HPDE6-E6E7 (cell line): ENCODE data around the gene NFE2.
"Not testable (repeated sequence)": the region's sequence is repeated elsewhere in the genome, so short reads cannot be mapped to it uniquely, and the experiment has no call there.

Experiments used
- DNase-seq: peaks from one replicate; pipeline ENCODE4 v3.0.0; 2011; ENCODE audit warnings: missing footprints; ENCODE audit errors: extremely low spot score

Gene NFE2

GRCh38 chr12:54300732-54301427 lies at the start of gene NFE2:
Gene NFE2 (minus strand): TSS chr12:54301015. CDS start chr12:54295248, 5,767 bp downstream.
- no peak for DNase-seq

DNA sequence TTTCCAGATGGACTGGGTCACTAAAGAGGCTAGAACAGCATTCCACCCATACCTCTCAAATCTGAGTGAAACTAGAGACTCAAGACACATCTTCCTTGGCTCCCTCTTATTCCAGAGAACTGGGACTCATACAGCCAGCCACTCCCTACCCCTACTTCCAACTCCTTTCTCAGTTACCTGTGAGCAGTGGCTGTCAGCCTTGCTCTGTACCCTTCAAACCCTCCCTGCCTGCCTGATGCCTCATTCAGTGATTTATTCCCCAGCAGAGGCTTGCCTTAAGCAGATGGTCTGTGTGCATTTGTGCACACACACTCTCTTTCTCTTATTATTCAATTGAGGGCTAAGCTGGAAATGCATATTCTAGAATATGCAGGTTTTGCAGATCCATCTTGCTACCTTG lies 48.9 kb upstream of the NFE2 start:
- DNase-seq = no peak

GRCh38 chr12:54349036-54349435 lies 48.2 kb upstream of the NFE2 start:
- DNase-seq = no peak

DNA sequence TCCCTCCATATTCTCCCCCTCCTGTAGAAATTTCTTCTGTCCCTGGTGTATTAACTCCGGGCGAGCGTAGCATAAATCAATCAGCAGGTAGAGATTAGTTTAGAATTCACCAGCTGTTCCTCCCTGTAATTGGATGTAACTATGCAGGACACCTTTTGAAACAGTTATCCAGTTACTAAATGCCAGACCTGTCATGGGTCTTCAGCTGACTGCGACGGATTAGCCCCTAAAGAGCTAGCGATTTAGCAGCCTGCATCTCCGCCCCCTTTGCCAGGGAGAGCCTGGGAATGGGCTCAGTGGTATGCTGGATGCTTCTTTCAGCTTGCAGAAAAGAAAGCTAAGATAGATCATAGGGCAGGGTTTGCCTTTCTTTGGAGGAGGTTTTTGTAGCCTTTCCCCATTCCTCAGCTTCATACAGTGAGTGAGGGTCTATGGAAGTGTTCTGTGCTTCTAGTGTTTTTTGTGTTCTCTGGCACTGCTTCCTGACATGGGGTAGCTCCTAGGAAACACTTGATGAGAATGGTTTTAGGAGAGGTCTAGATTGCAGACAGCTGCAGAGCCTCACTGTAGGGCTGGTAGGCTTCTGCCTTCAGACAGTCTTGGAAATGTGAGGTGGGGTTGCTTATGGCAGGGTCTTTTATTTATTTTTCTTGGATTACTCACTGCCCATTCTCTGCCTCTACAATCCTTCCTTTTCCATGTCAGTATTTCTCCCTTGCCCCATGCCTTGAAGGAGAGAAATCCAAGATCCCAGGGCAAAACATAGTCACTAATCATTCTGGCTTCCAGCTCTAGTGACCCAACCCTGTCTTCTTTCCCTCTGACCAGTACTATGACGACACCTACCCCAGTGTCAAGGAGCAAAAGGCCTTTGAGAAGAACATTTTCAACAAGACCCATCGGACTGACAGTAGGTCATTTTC lies 40.8 kb upstream of the NFE2 start:
- DNase-seq = no peak

GRCh38 chr12:54340846-54341245 lies 40.0 kb upstream of the NFE2 start:
- no peak for DNase-seq

DNA sequence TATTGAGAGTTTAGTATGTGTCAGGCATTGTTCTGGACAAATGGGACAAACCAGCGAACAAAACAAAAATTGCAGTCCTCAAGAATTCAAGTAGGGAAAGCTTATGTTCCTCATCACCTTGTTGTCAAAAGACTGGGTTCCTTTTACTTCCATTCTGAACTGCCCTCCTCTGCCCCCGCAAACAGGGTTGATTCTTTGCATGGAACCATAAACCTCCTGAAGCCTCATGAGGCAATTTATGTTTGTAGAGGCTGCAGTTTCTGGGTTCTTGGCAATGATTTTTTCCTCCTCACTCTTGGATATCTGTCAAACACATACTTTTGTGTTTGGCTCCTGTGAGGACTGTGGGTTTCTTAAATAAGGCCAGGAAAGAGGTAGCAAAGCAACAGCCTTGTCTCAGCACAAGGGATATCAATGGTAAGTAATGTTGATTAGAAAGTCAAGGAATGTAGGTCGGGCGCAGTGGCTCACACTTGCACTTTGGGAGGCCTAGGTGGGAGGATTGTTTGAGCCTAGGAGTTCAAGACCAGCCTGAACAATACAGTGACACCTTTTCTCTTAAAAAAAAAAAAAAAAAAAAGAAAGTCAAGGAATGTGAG lies 38.0 kb upstream of the NFE2 start:
- DNase-seq = no peak

DNA sequence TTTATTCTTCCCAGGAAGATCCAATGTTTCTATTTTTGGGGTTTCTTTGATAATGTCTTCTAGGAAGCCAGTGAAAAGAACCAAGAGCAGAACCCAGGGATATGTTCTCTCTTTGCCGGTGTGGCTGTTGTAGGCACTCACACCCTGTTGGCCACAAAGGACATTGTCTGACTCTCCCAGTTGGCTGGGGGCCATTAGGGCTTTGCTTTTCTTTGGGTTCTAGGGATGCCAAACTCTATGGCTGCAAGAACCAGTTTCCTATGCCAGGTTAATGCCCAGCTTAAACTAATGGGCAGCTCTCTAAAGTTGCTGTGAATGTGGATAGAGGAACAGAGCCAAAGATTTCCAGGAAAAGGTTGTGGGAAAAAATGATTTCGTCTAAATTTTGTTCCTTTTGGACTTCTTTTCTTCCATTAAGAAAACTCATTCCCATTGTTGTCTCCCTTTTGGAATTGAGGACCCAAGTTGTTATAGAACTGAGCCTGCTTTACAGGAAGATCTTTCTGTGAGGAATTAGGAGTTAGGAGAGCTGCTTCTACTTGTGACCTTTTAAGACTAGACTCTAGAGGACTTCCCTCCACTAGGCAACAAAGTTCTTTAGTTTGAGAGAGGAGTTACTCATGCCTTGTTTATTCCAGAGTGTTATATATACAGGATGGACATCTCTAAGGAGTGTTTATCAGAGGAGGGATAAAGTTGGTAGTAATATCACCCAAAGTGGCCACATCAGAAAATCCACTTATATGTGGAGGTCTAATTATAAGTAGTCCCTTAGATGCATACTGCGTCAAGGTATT lies 37.2 kb upstream of the NFE2 start:
- DNase-seq = no peak

DNA sequence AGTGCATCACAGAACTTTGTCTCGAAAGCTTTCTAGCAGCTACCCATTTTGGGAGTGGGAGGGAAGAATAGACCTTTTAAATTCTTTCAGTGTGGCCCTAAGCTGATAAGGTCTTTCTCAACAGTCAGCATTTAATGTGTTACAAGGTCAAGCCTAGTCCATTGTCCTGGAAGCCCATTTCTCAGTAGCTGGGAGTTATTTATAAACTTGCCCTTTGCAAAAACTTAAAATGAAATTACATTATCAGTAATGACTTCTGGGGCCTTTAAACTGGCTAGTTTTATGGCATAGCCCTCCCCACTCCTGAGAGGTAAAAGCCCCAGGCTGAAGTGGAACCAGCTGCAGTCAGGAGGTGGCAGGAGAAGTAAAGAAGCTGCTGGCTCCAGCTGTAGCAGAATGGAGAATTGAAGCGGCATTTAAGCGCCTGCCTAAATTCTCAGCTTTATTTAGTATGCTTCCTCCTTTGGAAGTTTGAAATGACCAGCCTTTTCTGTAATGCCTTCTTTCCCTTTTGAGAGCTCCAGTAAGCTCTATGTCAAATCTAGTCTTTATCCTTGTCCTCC lies 36.5 kb upstream of the NFE2 start:
- DNase-seq = no peak

DNA sequence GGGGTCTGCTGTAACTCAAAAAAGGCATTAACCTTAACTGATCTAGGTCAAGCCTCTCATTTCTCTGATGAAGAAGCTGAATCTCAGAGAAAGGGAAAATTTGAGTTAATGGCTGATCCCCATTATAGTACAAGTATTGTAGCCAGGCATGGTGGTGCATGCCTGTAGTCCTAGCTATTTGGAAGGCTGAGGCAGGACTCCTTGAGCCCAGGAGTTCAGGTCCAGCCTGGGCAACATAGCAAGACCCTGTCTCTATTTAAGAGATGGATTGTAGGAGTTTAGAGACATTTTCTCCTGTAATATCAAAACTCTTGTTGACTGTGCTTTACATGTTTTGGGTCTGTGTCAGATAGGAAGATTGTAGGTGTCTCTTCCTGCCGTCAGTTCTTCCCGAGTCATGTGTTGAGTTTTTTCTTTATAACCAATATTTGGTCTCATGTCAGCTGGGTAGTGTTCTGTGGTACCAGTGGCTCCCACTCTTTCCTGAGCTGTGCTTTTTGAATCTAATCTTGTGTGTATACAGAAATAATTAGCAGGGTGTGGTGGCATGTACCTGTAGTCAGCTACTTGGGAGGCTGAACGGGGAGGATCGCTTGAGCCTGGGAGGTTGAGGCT lies 32.7 kb upstream of the NFE2 start:
- no peak for DNase-seq

DNA sequence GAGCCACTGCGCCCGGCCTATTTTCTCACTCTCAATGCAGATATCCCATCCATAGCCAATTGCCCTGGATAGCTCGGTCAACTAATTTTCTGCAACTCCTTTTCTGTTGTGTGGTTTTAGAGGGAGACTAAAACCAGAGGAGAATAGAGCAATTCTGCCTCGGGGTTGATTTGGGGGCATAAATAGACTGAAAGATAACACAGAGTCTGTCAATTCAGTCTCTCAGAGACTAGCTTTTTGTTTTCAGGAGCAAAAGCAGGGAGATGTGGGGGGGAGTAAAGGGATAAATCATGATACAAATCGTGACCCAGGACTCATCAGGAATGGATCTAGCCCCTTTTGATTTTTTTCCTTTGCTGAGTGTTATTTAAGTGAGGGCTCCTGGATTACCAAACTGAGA lies 30.6 kb upstream of the NFE2 start:
- DNase-seq = no peak

- no peak for DNase-seq
These were observed 29.6 kb upstream of the NFE2 start for GRCh38 chr12:54330442-54330841.

- no peak for DNase-seq
These were observed 28.9 kb upstream of the NFE2 start for GRCh38 chr12:54329759-54330158.

DNA sequence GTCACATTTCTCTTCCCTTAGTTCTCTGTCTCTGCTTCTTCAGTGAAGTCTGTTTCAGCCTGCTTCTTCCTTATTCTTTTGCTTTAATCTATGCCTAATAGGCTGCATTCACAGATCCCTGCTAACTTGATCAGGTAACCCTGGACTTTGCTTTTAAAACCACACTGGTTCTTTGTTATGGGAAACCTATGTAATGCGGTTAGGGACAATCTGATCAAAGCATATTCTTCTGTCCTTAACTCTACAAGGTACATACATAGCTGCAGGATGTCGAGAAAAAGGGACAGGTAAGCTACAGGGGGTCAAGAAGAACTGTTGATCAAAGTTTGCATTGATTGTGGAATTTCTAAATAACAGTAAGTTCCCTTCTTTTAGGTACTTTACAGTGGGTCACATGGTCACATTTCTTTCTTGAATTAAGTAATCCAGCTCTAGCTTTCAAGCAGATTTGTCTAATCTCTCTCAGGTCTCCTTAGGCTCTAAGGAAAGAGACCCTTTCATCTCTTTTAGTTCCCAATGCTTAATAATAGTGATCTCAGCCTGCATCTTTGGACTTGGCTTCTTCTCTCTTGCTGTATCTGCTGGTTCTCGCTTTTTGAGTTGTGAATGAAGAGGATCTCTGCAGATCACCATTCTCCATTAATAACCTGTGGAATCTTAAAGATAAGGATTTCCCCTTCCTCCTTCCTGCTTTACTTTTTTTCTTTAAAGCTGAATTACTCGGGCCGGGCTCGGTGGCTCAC lies 28.0 kb upstream of the NFE2 start:
- no peak for DNase-seq

DNA sequence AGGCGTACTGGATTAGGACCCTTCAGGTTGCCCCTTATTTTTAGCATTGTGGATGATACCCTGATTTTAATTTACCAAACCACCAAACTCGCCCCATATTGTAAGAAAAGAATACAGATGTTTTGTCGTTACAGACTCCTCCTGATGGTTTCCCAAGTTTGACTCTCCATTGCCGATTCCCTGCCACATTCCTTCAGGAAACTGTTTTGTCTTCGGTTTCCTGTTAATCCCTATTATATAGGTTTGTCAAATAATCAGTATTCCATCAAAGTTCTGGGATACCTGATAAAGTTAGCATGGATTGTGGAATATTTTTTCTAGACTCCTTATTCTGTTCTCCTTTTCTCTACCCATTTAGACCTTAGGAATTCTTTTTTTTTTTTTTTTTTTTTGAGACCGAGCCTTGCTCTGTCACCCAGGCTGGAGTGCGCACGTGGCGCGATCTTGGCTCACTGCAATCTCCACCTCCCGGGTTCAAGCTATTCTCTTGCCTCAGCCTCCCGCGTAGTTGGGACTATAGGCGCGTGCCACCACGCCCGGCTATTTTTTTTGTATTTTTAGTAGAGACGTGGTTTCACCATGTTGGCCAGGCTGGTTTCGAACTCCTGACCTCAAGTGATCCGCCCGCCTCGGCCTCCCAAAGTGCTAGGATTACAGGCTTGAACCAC lies 24.8 kb upstream of the NFE2 start:
- not testable (repeated sequence) for DNase-seq

GRCh38 chr12:54324617-54325441 lies 24.0 kb upstream of the NFE2 start, which contains the start of gene COPZ1:
Gene COPZ1 (plus strand): TSS chr12:54325131. CDS start chr12:54325164, 33 bp downstream.
- DNase-seq = peak; percentile 98

GRCh38 chr12:54321363-54321762 lies 20.5 kb upstream of the NFE2 start:
- no peak for DNase-seq

GRCh38 chr12:54312309-54312708 lies 11.5 kb upstream of the NFE2 start:
- DNase-seq = not testable (repeated sequence)

GRCh38 chr12:54311051-54311450 lies 10.2 kb upstream of the NFE2 start:
- DNase-seq = no peak
